Measurements from ENCODE around the gene GFOD2. TPM values are rescaled to one million over a fixed set of nuclear protein-coding genes. Genes with fewer than 3 reads are reported as not detected.

The GFOD2 gene
- polyA plus RNA-seq, 3 donors = 3.7 to 9.4 (median 3.8) TPM

DNA sequence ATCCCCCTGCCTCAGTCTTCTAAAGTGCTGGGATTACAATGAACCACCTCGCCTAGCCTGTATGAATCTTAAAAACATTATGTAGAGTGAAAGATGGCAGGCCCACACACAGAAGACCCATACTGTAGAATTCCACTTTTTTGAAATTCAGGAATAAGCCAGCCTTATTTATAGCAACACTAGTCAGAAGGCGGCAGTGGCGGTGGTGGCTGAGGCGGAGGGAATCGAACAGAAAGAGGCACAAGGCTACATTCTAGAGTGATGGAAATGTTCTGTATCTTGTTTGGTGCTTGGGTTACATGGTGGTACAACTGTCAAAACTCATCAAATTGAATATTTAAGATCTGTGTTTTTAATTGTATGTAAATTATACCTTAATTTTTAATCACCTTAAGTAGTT lies 11.3 kb downstream of the GFOD2 start:
- Histone ChIP-seq H4K20me1 (ENCODE audit: insufficient read depth, low read length) (no peaks in the 10 kb centered on the region), H3K79me2 (ENCODE audit: insufficient read depth, low read length) (peaks cover 15% of the 10 kb centered on the region), H3K4me1 (ENCODE audit: control insufficient read depth in 1 of 2, insufficient read depth in 2 of 2, low read length in 2 of 2) (no peaks in the 10 kb centered on the region), H3K36me3 (replicated peaks in 1 of 2; ENCODE audit: control insufficient read depth in 1 of 2, insufficient read depth in 2 of 2, low read length in 2 of 2) (no peaks in the 10 kb centered on the region), H3K4me2 (replicated peaks; ENCODE audit: extremely low read depth, low read length, poor library complexity, severe bottlenecking) (no peak overlapping the region), H3K27ac (ENCODE audit: low read depth in 1 of 2, low read length in 2 of 2) (no peak overlapping the region), H3K4me3 (replicated peaks in 1 of 3; ENCODE audit: low read depth in 2 of 3, low read length in 3 of 3) (no peak overlapping the region), H3K9ac (ENCODE audit: insufficient read depth, low read length, poor library complexity, severe bottlenecking) (no peak overlapping the region), H3K27me3 (ENCODE audit: control insufficient read depth in 2 of 2, insufficient read depth in 2 of 2, low read length in 2 of 2) (no peaks in the 10 kb centered on the region), H3K9me3 (replicated peaks in 1 of 2; ENCODE audit: control insufficient read depth in 1 of 2, insufficient read depth in 1 of 2, low read length in 2 of 2) (no peaks in the 10 kb centered on the region), H2AFZ (ENCODE audit: insufficient read depth, low read depth, low read length, poor library complexity, severe bottlenecking) (no peak overlapping the region)
- Mint-ChIP-seq H3K4me1 (peaks cover 5% of the 10 kb centered on the region), H3K9me3 (peaks cover 0 to 1% (median 0%) of the 10 kb centered on the region in 7 donors), H3K36me3 (peaks cover 3 to 7% of the 10 kb centered on the region in 2 donors), H3K4me3 (no peak overlapping the region), H3K27ac (no peak overlapping the region), H3K27me3 (ENCODE audit: low read depth in 3 of 3) (no peaks in the 10 kb centered on the region)
- TF ChIP-seq, protein P1, sequence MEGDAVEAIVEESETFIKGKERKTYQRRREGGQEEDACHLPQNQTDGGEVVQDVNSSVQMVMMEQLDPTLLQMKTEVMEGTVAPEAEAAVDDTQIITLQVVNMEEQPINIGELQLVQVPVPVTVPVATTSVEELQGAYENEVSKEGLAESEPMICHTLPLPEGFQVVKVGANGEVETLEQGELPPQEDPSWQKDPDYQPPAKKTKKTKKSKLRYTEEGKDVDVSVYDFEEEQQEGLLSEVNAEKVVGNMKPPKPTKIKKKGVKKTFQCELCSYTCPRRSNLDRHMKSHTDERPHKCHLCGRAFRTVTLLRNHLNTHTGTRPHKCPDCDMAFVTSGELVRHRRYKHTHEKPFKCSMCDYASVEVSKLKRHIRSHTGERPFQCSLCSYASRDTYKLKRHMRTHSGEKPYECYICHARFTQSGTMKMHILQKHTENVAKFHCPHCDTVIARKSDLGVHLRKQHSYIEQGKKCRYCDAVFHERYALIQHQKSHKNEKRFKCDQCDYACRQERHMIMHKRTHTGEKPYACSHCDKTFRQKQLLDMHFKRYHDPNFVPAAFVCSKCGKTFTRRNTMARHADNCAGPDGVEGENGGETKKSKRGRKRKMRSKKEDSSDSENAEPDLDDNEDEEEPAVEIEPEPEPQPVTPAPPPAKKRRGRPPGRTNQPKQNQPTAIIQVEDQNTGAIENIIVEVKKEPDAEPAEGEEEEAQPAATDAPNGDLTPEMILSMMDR (IDR thresholded peaks at IDR 0.05) = no peak
- intact Hi-C loops (cut with micrococcal nuclease) = no loop called here
- DNase-seq = no peak
- no CpG with 5 or more reads among the region's 5 CpGs for WGBS (ENCODE audit: insufficient coverage)

DNA sequence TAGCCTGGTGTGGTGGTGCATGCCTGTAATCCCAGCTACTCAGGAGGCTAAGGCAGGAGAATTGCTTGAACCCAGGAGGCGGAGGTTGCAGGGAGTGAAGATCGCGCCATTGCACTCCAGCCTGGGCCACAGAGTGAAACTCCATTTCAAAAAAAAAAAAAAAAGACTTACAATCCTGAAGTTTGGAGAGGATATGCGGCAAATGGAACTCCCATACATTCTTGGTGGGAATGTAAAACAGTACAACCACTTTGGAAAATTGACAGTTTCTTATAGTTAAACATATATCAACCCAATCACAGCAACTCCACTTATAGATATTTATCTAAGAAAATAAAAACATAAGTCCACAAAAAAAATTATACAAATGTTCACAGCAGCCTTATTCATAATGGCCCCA lies 11.9 kb downstream of the GFOD2 start:
- no peaks in the 10 kb centered on the region for H3K9me3 ChIP-seq (replicated peaks in 1 of 2; ENCODE audit: control insufficient read depth in 1 of 2, insufficient read depth in 1 of 2, low read length in 2 of 2)
- H3K36me3 Mint-ChIP-seq = peaks cover 3 to 7% of the 10 kb centered on the region in 2 donors
- H3K9me3 Mint-ChIP-seq = peaks cover 0 to 1% (median 0%) of the 10 kb centered on the region in 7 donors
- TF ChIP-seq, protein P1 (IDR thresholded peaks at IDR 0.05) = no peak
- no peak overlapping the region for H3K4me3 ChIP-seq (replicated peaks in 1 of 3; ENCODE audit: low read depth in 2 of 3, low read length in 3 of 3)
- no CpG with 5 or more reads among the region's 4 CpGs for WGBS (ENCODE audit: insufficient coverage)
- no peak for DNase-seq
- no peak overlapping the region for H3K4me3 Mint-ChIP-seq
- no peaks in the 10 kb centered on the region for H3K36me3 ChIP-seq (replicated peaks in 1 of 2; ENCODE audit: control insufficient read depth in 1 of 2, insufficient read depth in 2 of 2, low read length in 2 of 2)
- no peaks in the 10 kb centered on the region for H3K27me3 Mint-ChIP-seq (ENCODE audit: low read depth in 3 of 3)
- H3K9ac ChIP-seq (ENCODE audit: insufficient read depth, low read length, poor library complexity, severe bottlenecking) = no peak overlapping the region
- no peak overlapping the region for H2AFZ ChIP-seq (ENCODE audit: insufficient read depth, low read depth, low read length, poor library complexity, severe bottlenecking)
- intact Hi-C loops (cut with micrococcal nuclease) = no loop called here
- peaks cover 5% of the 10 kb centered on the region for H3K4me1 Mint-ChIP-seq
- H3K79me2 ChIP-seq (ENCODE audit: insufficient read depth, low read length) = peaks cover 15% of the 10 kb centered on the region
- H3K27me3 ChIP-seq (ENCODE audit: control insufficient read depth in 2 of 2, insufficient read depth in 2 of 2, low read length in 2 of 2) = no peaks in the 10 kb centered on the region
- no peak overlapping the region for H3K27ac ChIP-seq (ENCODE audit: low read depth in 1 of 2, low read length in 2 of 2)
- H3K4me1 ChIP-seq (ENCODE audit: control insufficient read depth in 1 of 2, insufficient read depth in 2 of 2, low read length in 2 of 2) = no peaks in the 10 kb centered on the region
- H3K4me2 ChIP-seq (replicated peaks; ENCODE audit: extremely low read depth, low read length, poor library complexity, severe bottlenecking) = no peak overlapping the region
- no peak overlapping the region for H3K27ac Mint-ChIP-seq
- H4K20me1 ChIP-seq (ENCODE audit: insufficient read depth, low read length) = no peaks in the 10 kb centered on the region
